LoVo (cell line): ENCODE results near the gene AKAP13.
"Not testable (repeated sequence)": the region's sequence is repeated elsewhere in the genome, so short reads cannot be mapped to it uniquely, and the experiment has no call there.

Source experiments
- DNase-seq: peaks from one replicate; pipeline ENCODE4 v3.0.0-alpha.2; 2016; ENCODE audit warnings: low spot score

The AKAP13 gene

GRCh38 chr15:85380217-85380811 is at the start of gene AKAP13:
Gene AKAP13 (plus strand): TSS chr15:85380603. CDS start chr15:85485721, 105,118 bp downstream.
- peak; percentile 99 for DNase-seq

GRCh38 chr15:85330901-85331588 is 49.4 kb upstream of the AKAP13 start:
- peak; percentile 87 for DNase-seq

GRCh38 chr15:85331655-85332285 is 48.6 kb upstream of the AKAP13 start:
- DNase-seq, result no peak

GRCh38 chr15:85333132-85333831 is 47.1 kb upstream of the AKAP13 start:
- DNase-seq, result no peak

GRCh38 chr15:85334241-85334640 is 46.2 kb upstream of the AKAP13 start:
- no peak for DNase-seq

- DNase-seq, result peak; percentile 76
Measured at GRCh38 chr15:85335193-85335942, 45.0 kb upstream of the AKAP13 start.

- no peak for DNase-seq
Measured at GRCh38 chr15:85336880-85337279, 43.5 kb upstream of the AKAP13 start.

- no peak for DNase-seq
Measured at GRCh38 chr15:85337425-85338074, 42.9 kb upstream of the AKAP13 start.

GRCh38 chr15:85340321-85340665 is 40.1 kb upstream of the AKAP13 start:
- DNase-seq, result no peak

- no peak for DNase-seq
Measured at GRCh38 chr15:85340852-85341251, 39.6 kb upstream of the AKAP13 start.

GRCh38 chr15:85342163-85342562 is 38.2 kb upstream of the AKAP13 start:
- not testable (repeated sequence) for DNase-seq

- DNase-seq, result peak; percentile 87
Measured at GRCh38 chr15:85343443-85343842, 37.0 kb upstream of the AKAP13 start.

- DNase-seq, result not testable (repeated sequence)
Measured at GRCh38 chr15:85344241-85344640, 36.2 kb upstream of the AKAP13 start.

- DNase-seq, result peak; percentile 66
Measured at GRCh38 chr15:85344653-85345114, 35.7 kb upstream of the AKAP13 start.

- not testable (repeated sequence) for DNase-seq
Measured at GRCh38 chr15:85345196-85345918, 35.0 kb upstream of the AKAP13 start.

- DNase-seq, result peak; percentile 26
Measured at GRCh38 chr15:85346462-85347084, 33.8 kb upstream of the AKAP13 start.

GRCh38 chr15:85347264-85348047 is 32.9 kb upstream of the AKAP13 start:
- DNase-seq, result not testable (repeated sequence)

- not testable (repeated sequence) for DNase-seq
Measured at GRCh38 chr15:85348048-85348766, 32.2 kb upstream of the AKAP13 start.

- DNase-seq, result not testable (repeated sequence)
Measured at GRCh38 chr15:85349062-85349461, 31.3 kb upstream of the AKAP13 start.
